Measurements from ENCODE around the gene GPHN.
"Not testable (repeated sequence)": the region's sequence is repeated elsewhere in the genome, so short reads cannot be mapped to it uniquely, and the experiment has no call there.

GPHN gene

DNA sequence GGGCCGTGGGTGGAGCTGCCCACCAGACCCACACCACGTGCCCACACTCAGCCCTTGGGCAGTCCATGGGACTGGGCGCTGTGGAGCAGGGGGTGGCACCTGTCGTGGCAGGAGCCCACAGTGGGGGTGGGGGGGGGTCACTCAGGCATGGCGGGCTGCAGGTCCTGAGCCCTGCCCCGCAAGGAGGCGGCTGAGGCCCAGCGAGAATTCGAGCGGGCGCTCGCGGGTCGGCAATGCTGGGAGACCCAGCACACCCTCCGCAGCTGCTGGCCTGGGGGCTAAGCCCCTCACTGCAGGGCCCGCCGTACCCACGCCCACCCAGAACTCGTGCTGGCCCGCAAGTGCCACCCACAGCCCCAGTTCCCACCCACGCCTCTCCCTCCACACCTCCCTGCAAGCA lies 548.7 kb downstream of the GPHN start:
- no peak for DNase-seq (ENCODE audit: low spot score)

DNA sequence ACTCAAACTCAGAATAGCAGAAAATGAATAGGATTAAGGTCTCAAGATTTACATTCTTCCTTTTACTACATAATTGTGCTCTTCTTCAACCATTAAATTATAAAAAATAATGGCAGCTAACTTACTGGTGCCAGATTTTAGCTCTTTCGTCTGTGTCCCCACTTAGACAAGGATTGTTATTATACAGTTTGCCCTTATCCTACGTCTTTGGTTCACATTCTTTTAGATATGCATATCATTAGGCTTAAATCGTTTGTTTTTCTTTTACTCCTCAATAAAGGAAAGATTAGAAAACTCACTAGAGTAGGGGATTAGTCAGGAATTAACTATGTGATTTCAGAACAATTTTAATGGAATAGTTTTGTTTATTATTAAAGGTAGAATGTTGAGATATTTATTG lies 551.6 kb downstream of the GPHN start:
- no peak for DNase-seq (ENCODE audit: low spot score)

DNA sequence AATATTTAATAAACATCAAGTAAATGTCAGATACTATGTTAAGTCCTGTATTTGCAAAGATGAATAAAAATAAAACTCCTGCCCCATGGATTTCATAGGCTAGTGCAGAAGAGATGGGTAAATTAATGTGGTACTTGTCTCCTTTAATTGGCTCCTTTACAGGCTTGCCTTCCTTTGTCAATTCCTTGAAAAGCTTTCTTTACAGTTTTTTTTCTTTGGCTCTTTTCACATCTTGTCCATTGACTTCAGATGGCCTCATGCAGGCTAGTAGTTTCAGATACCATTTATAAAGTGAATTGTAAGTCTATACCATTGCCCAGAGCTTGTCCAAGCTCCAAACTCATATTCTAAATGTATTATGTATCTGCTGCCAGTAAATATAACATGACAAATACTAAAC lies 552.6 kb downstream of the GPHN start:
- no peak for DNase-seq (ENCODE audit: low spot score)

DNA sequence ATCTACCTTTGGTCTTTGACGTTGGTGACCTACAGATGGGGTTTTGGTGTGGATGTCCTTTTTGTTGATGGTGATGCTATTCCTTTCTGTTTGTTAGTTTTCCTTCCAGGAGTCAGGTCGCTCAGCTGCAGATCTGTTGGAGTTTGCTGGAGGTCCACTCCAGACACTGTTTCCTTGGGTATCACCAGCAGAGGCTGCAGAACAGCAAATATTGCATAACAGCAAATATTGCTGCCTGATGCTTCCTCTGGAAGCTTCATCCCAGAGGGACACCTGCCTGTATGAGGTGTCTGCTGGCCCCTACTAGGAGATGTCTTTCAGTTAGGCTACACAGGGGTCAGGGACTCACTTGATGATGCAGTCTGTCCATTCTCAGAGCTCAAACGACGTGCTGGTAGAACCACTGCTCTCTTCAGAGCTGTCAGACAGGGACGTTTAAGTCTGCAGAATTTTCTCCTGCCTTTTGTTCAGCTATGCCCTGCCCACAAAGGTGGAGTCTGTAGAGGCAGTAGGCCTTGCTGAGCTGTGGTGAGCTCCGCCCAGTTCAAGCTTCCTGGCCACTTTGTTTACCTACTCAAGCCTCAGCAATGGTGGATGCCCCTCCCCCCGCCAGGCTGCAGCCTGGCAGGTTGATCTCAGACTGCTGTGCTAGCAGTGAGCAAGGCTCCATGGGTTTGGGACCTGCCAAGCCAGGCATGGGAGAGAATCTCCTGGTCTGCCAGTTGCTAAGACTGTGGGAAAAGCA lies 559.3 kb downstream of the GPHN start:
- not testable (repeated sequence) for DNase-seq (ENCODE audit: low spot score)

DNA sequence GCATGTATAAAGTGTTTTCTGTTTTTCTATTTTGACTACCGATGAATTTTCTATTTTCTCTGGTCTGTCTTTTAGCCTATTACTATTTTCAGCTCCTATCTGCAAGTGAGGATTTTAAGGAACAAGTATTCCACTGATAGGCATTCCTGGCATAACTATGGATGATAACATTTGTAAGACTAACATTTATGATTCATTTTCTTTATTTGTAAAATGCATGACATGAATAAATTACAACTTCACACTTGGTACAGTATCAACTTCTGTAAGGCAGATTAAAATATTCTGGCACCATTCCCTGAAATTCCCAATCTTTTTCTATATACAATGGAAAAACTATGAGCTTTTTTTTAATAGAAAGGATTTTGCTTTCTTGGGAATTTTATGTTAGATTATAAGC lies 560.3 kb downstream of the GPHN start:
- no peak for DNase-seq (ENCODE audit: low spot score)

DNA sequence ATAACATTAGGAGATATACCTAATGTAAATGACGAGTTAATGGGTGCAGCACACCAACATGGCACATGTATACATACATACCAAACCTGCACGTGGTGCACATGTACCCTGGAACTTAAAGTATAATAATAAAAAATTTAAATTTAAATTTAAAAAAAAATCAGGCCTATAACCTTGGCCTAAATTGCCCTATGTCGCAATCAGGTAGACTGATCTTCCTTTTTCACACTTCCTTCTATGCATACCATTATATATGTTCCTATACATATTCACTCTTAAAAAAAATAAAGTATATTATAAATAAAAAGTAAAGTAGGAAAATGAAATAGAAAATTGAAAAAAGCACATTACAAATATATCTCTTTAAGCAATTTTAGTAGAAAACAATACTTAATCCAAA lies 563.6 kb downstream of the GPHN start:
- DNase-seq (ENCODE audit: low spot score) = no peak

DNA sequence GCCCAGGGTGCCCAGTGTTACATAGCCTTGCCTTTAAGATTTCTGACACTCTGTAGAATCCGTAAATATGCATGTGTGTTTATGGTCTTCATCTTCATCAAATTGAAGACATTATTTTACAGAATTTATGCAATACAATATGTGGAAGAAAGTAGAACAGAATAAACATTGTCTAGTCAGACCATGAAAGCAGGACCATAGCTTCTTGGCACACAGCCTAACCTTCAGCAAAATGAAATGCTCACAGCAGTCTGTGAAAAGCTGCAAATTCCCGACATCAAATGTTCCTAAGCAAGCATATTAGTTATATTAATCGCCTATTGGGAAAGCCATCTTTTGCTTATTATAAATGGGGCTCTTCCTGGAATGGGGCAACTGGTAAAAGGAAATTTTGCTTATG lies 570.0 kb downstream of the GPHN start:
- no peak for DNase-seq (ENCODE audit: low spot score)

DNA sequence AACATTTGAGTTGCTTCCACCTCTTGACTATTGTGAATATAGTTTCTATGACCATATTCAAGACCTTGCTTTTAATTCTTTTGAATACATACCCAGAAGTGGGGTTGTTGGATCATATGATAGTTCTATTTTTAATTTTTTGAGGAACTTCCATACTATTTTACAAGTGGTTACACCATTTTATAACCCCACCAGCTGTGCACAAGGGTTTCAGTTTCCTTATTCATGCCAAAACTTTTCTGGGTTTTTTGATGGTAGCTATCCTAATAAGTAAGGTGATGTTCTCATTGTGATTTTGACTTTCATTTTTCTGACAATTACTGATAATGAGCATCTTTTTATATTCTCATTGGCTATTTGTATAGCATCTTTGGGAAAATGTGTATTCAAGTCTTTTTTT lies 571.9 kb downstream of the GPHN start:
- DNase-seq (ENCODE audit: low spot score) = no peak

DNA sequence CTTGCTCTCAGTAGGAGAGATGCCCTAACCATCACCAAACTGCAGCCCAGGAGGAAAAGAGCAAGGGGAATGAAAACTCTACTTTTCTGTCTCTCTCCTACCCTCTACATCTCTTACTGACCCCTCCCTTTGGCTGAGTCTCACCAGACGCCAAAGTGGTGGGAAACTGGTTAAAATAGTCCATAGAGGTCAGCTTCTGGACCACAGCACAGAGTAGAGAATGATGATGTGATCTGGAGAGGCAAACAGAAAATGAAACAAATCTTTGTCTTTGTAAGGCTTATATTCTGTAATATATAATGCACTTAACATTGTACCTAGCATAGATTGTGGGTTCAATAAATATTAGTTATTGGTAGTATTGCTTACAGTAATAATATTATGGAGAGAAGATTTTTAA lies 600.3 kb downstream of the GPHN start:
- DNase-seq (ENCODE audit: low spot score) = no peak

DNA sequence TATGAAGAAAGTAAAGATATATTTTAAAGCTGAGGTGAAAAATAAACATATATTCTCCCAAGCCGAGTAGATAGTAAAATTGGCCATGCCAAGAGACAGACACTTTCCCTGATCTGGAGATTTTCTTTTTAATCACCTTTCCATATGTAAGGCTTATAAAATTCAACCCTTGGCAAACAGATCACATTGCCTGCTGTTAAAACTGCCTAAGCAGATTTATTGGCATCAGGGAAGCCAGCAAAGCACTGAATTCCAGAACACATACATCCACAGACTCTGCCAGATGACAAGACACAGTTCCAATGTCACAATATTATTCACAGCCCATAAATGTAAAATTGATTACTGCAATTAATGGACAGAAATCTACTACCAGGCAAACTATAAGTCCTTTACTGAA lies 603.1 kb downstream of the GPHN start:
- DNase-seq (ENCODE audit: low spot score) = no peak

DNA sequence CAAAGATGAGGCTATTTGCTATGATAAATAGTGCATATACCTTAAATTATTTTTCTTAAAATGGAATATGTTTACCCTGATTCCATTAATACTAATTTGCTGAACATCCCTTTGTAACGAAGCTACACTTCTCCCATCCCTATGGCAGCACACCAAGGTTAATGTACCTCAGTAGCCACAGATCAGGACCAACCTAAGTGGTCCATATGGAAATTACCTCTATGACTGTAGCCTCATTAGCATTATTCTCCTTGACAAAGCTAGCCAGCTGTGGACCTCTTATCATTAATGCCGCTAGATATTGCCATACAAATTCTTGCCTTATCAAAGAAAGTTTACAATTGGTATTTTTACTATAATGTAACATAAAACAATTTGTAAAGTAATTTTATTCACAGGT lies 604.4 kb downstream of the GPHN start:
- no peak for DNase-seq (ENCODE audit: low spot score)

DNA sequence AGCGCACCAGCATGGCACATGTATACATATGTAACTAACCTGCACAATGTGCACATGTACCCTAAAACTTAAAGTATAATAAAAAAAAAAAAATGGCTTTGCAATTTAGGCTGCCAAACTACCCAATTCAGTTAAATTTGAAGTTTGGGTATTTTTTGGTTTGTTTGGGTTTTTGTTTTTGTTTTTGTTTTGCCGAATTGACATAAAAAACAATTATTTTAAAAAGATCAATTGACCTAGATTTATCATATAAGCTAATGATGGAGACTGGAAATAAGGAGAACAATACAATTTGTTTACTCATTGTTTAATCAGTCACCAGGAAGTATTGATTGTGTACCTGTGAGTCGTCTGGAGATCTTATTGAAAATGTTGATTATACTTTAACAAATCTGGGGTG lies 619.2 kb downstream of the GPHN start:
- no peak for DNase-seq (ENCODE audit: low spot score)

DNA sequence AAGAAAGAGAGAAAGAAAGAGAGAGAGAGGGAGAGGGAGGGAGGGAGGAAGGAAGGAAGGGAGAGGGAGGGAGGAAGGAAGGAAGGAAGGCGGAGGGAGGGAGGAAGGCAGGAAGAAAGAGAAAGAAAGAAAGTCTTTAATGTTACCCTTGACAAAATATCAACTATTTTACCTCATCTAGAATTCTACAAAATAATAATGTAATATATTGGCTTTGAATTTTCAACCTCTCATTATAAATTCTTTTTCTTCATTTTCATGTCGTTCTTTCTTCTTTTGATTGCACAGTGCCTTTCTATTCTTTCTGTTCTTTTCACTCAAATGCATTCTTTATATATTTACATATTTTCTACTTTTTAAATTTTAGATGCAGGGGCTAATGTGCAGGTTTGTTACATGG lies 621.8 kb downstream of the GPHN start:
- DNase-seq (ENCODE audit: low spot score) = no peak

DNA sequence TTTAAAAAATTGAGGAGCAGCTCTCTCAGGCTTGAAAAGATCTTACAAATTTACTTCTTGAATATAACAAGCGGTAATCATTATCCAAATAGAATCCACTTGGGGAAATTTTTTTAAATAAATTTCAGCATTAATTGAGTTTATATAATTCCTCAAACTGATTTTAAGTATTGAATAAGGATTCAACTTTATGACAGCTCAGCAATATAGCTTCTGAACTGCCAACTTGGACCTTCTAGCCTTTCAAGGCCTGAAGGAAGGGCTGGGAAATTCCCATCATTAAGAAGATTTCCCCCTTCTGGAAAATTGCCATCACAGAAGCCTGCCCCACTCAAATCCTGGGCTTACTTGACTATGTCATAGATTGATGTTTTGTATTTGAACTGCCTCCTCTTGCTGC lies 623.7 kb downstream of the GPHN start:
- DNase-seq (ENCODE audit: low spot score) = no peak

DNA sequence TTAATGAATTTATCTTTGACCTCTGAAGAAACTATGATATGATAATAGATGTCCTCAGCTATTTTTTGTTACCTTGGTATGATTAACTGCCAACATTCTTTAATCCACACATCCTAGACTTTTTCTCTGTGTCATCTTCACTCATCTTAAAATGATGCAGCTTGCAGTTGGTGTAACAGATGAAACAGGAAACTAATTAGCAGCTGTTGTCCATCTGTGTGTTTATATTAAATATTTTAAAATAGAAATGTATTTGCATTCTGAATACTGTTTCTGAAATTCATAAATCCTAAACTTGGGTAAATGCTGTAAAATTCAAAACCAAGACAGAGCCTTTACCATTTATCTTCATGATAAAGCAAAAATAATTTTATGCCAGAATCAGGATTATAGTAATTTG lies 625.2 kb downstream of the GPHN start:
- DNase-seq (ENCODE audit: low spot score) = no peak

DNA sequence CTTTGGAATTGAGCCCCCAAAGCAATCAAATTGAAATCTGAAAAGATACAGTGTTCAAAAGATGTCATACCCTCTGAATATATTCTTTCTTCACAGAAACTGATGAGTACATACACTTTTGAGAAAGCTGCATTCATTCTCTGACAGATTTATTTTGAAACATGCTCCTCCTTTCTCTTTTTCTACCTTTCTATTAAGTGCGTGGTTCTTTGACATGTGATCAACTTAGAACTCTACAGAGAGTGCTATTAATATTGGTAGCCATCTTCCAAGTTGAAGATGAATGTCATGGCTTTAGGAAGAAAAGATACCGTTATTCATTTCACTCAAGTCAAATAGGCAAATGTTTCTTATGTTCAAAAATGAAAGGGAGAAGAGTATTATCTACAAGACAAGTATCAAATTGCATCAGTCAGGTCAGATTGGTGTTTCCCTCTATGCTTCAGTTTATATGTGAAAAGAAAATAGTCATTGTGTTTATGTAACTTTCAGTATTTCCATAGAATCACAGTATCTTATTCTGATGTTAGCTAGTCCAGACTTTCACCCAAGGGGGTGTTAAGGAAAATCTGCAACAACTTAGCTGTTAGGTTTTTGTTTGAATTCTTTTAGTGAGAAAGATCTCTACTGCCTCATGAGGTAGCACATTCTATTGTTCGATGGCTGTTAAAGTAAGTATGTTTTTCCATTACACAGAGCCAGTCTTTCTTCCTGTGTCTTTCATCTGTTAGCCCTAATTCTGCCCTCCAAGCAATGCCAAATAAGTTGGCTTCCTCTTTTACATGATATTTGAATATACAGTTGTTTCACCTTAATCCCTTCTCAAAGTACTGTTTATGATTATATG lies 625.9 kb downstream of the GPHN start:
- no peak for DNase-seq (ENCODE audit: low spot score)

DNA sequence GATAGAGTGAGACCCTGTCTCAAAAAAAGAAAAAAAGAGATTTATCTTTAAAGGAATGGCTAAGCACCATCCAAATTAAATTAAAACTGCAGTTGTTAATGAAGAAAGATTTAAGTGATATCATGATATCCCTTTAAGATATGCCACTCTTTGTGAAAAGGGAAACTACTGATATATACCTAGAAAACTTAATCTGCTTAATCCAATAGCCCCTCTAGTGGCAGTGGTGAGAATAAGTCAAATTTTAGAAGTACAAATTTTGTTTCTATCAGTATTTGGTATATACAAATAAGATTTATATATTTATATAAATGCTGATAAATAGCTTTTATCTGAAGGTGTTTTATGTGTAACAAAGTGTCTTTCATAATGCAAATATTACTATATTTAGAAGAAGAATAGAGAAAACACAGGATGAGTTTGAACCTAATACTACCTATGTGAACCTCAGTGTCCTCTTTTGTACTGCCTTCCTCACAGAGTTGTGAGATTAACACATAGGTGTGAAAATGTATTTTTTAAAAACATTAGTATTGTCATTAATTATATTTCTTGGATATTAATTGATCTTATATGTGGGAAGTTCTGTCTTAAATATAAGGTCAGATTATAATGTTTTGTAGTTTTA lies 629.9 kb downstream of the GPHN start:
- DNase-seq (ENCODE audit: low spot score) = peak; percentile 21

DNA sequence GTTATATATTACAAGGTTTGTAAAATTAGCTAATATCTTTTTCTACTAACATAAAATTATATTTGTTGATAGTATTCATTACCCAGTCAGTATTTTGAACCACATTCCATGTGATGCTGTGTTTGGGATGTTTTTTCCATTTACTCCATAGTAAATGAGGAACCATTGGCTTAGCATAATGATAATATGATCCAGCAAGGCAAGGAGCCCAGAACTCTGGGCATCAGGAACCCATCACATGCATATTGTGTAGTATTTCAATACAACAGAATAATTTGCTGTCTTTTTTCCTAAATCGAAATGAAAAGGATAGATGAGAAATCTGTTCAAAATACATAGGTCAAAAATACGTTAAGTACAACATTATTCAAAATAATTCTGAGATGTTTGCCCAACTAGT lies 632.6 kb downstream of the GPHN start:
- no peak for DNase-seq (ENCODE audit: low spot score)

DNA sequence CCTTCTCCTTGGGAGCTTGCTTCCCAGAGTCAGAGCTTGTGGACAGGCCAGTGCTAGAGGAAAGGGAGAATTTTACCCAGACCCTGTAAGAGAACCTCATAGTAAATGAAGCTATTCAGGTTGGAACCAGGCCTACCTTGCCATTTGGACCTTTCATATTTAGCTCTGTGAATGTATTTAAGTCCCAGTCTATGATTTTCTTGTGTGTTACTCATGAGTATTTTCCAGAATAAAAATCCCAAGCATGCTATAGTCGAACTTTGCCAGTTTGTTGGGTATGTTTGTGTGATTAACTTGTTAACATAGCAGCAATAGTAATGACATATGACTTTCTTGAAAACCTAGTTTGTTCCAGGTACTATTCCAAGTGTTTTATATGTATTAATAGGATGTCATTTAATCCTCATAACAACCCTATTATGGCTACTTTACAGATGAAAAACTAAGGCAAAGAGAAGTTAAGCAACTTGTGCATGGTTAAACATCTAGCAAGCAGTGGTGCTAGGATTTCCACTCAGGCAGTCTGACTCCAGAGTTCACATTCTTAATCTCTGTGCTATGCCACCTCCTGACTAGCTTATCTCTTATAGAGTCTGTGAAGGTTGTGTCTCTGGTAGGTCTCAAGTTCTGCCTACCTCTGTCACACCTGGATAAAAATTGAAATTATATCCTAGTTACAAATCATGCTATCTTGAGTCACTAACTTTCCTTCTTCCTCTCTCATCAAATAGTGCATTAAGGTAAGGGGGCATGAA lies 633.4 kb downstream of the GPHN start:
- DNase-seq (ENCODE audit: low spot score) = no peak

DNA sequence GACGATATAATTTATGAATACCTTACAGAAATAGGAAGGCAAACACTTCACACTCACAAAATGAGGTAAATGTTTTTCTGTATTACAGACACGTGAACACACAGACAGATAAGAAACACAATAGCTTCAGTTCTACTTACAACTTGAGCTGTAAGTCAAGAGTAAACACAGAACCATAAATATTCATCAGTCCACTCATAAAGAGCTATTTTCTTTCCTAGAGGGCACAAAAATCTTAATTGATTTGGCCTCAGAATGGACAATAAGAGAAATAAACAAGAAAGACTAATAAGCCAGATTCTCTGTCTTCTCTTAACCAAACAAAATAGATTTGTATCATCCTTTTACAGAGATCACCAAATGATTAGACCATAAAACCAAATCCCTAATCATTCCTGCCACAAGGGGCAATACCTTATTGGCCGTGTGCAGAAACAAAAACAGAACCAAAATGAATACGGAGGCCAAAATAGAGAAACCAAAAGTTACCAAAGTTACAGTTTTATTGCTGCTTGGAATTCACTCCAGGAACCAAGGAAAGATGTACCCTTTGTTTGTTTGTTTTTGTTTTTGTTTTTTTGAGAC lies 643.2 kb downstream of the GPHN start:
- DNase-seq (ENCODE audit: low spot score) = no peak

DNA sequence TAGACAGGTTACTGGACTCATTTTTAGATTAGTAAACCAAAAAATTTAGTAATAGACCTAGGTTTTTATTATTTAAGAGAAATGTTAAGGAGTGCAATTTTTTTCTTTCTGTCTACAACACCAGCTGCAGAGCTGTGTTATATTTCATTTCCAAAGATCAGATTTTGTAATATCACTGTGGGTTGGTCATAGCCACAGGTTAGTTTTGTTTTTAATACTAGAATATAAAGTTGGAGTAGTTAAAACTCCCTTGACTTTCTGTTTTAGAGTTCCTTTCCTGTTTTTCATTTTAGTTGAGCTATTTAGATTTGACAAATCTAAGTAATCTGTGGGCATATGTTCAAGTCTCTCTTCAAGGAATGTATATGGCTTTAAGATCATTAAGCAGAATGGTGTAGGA lies 650.6 kb downstream of the GPHN start:
- no peak for DNase-seq (ENCODE audit: low spot score)

DNA sequence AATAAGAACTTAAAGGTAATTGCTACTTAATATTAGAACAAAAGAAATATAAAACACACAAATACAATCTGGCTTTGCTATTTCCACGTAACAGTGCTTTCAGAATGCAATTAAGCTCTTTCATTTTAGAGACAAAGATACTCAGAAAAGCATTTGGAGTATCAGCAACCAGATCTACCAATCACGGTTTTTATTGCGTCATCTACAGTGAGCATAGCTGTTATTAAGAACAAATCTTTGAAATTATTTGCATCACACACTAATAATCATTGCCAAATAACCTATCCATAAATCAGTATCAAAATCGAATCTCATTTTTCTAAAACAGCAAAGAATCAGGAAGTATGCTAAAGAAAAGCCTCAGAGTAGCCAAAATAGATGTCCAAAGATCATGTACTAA lies 654.4 kb downstream of the GPHN start:
- no peak for DNase-seq (ENCODE audit: low spot score)
